Activated CD8-positive, alpha-beta memory T cell treated with anti-CD3 and anti-CD28 coated beads, Interleukin-2, amount 10 ng/mL, durations not matched to agents 7 days and 5 days (primary cell): ENCODE measurements around the gene SPEM3. TPM values are rescaled to one million over a fixed set of nuclear protein-coding genes. Genes with fewer than 3 reads are reported as not detected.
"Not testable (repeated sequence)": the region's sequence is repeated elsewhere in the genome, so short reads cannot be mapped to it uniquely, and the experiment has no call there.

Source experiments
- ATAC-seq: fragments of 150-1000 bp; cut with Tn5 transposase; one replicate; pipeline ENCODE4 v1.10.0; 2021; ENCODE audit warnings: moderate library complexity
- CTCF ChIA-PET: fragments of 350-600 bp; sonication (Branson Sonifier 250); formaldehyde crosslinking; loops from one replicate; lab custom pipeline; 2021; ENCODE audit warnings: antibody characterized with exemption; lab: Charles Lee
- DNase-seq: peaks from one replicate; pipeline ENCODE4 v3.0.0-alpha.2; 2020
- H3K27ac Mint-ChIP-seq: one replicate; pipeline ENCODE4 v1.8.0; 2021; ENCODE audit warnings: mild to moderate bottlenecking, mixed read lengths
- H3K27me3 Mint-ChIP-seq: one replicate; pipeline ENCODE4 v1.8.0; 2021; ENCODE audit warnings: mixed read lengths
- H3K36me3 Mint-ChIP-seq: one replicate; pipeline ENCODE4 v1.8.0; 2021; ENCODE audit warnings: mild to moderate bottlenecking, mixed read lengths
- H3K4me1 Mint-ChIP-seq: one replicate; pipeline ENCODE4 v1.8.0; 2021; ENCODE audit warnings: mixed read lengths
- H3K4me3 Mint-ChIP-seq: one replicate; pipeline ENCODE4 v1.8.0; 2021; ENCODE audit warnings: mild to moderate bottlenecking, moderate library complexity, mixed read lengths
- H3K9me3 Mint-ChIP-seq: one replicate; pipeline ENCODE4 v1.8.0; 2022; ENCODE audit warnings: low read depth, mixed read lengths
- total RNA-seq, 2 experiments: library from RNA; stranded (reverse); gene quantifications; one replicate each; pipeline ENCODE4 v1.2.3, GENCODE V29; 2021

Gene SPEM3
- total RNA-seq, 2 experiments from 2014 or later: not detected

- Mint-ChIP-seq H3K4me1 (peaks cover 2% of the 10 kb centered on the region), H3K27me3 (no peaks in the 10 kb centered on the region), H3K36me3 (peaks cover 7% of the 10 kb centered on the region), H3K9me3 (no peaks in the 10 kb centered on the region), H3K4me3 (no peak overlapping the region), H3K27ac (no peak overlapping the region)
- no peak for ATAC-seq
- CTCF ChIA-PET: interaction anchor here (1.1 kb wide), 1 partner anchor 49 kb away, joined by 3 read pairs; no protein-coding TSS in a partner anchor
- no peak for DNase-seq
Observed at GRCh38 chr17:7465597-7466275, 37.1 kb downstream of the SPEM3 start.

DNA sequence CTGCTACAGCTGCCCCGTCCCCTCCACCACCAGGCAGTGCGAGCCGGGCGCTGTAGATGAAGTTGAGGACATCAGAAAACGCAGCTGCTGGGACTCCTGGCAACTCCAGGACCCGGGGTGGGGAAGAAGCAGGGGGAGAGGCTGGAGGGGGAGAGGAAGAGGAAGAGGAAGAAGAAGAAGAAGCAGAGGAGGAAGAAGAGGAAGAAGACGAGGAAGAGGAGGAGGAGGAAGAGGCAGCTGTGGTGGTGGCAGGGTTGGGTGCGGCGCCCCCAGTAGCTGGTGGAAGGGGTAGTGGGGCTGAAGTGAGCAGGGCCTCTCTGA is 37.6 kb downstream of the SPEM3 start:
- peaks cover 5% of the 10 kb centered on the region for H3K36me3 Mint-ChIP-seq
- H3K4me1 Mint-ChIP-seq: peaks cover 2% of the 10 kb centered on the region
- H3K9me3 Mint-ChIP-seq: no peaks in the 10 kb centered on the region
- no peak overlapping the region for H3K27ac Mint-ChIP-seq
- no peak for DNase-seq
- no peaks in the 10 kb centered on the region for H3K27me3 Mint-ChIP-seq
- CTCF ChIA-PET: interaction anchor here (1.0 to 1.3 kb wide), 3 partner anchors 9 to 48 kb away, joined by 3 to 4 read pairs (median 4); no protein-coding TSS in a partner anchor
- no peak for ATAC-seq
- H3K4me3 Mint-ChIP-seq: no peak overlapping the region

- peak overlapping the region; percentile 49 for H3K27ac Mint-ChIP-seq
- CTCF ChIA-PET: interaction anchor here (1.0 to 1.3 kb wide), 3 partner anchors 10 to 48 kb away, joined by 3 to 4 read pairs (median 4); no protein-coding TSS in a partner anchor
- no peak for ATAC-seq
Observed at GRCh38 chr17:7466639-7467341, 38.1 kb downstream of the SPEM3 start.

GRCh38 chr17:7467498-7467897 is 38.8 kb downstream of the SPEM3 start:
- CTCF ChIA-PET: interaction anchor here (1.0 to 1.5 kb wide), 3 partner anchors 11 to 112 kb away, joined by 3 to 4 read pairs (median 3); no protein-coding TSS in a partner anchor
- no peak for ATAC-seq
- H3K27me3 Mint-ChIP-seq: no peaks in the 10 kb centered on the region
- no peak overlapping the region for H3K4me3 Mint-ChIP-seq
- H3K36me3 Mint-ChIP-seq: peaks cover 2% of the 10 kb centered on the region
- DNase-seq: no peak
- H3K27ac Mint-ChIP-seq: no peak overlapping the region
- peaks cover 10% of the 10 kb centered on the region for H3K4me1 Mint-ChIP-seq
- no peaks in the 10 kb centered on the region for H3K9me3 Mint-ChIP-seq

More at GRCh38 chr17:7466639-7467341, 38.1 kb downstream of the SPEM3 start:
- H3K4me3 Mint-ChIP-seq: no peak overlapping the region
- peaks cover 7% of the 10 kb centered on the region for H3K4me1 Mint-ChIP-seq
- H3K36me3 Mint-ChIP-seq: peaks cover 2% of the 10 kb centered on the region
- no peak for DNase-seq
- H3K27me3 Mint-ChIP-seq: no peaks in the 10 kb centered on the region
- no peaks in the 10 kb centered on the region for H3K9me3 Mint-ChIP-seq

- CTCF ChIA-PET: interaction anchor here (1.0 to 1.5 kb wide), 2 partner anchors 31 to 113 kb away, joined by 3 read pairs; no protein-coding TSS in a partner anchor
- Mint-ChIP-seq H3K4me1 (peaks cover 10% of the 10 kb centered on the region), H3K27ac (no peak overlapping the region), H3K9me3 (no peaks in the 10 kb centered on the region), H3K4me3 (no peak overlapping the region), H3K27me3 (no peaks in the 10 kb centered on the region), H3K36me3 (peaks cover 2% of the 10 kb centered on the region)
- no peak for DNase-seq
- ATAC-seq: no peak
Observed at GRCh38 chr17:7468290-7468689, 39.6 kb downstream of the SPEM3 start.

DNA sequence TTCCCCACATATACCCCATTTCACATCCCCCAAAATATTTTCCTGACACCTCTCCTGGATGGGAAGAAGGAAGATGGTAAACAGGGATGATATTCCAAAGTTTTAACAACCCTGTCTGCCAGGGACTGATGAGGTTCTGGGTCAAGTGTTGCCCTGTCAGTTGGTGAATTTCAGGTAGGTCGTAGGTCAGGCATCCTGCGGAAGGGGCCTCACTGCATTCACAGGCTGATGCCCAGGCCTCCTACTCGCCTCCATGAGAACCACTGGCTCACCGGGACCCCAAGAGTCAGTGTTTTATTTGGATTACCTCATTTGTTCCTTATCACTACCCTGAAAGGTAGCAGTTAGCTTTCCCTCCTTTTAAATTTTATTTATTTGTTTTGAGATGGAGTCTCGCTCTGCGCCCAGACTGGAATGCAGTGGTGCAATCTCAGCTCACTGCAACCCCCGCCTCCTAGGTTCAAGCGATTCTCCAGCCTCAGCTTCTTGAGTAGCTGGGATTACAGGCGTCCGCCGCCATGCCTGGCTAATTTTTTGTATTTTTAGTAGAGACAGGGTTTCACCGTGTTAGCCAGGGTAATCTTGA is 40.2 kb downstream of the SPEM3 start:
- DNase-seq: no peak
- H3K4me3 Mint-ChIP-seq: no peak overlapping the region
- H3K4me1 Mint-ChIP-seq: peaks cover 10% of the 10 kb centered on the region
- peaks cover 2% of the 10 kb centered on the region for H3K36me3 Mint-ChIP-seq
- no peak overlapping the region for H3K27ac Mint-ChIP-seq
- no peaks in the 10 kb centered on the region for H3K27me3 Mint-ChIP-seq
- CTCF ChIA-PET: interaction anchor here (1.5 kb wide), 1 partner anchor 32 kb away, joined by 3 read pairs; no protein-coding TSS in a partner anchor
- no peak for ATAC-seq
- H3K9me3 Mint-ChIP-seq: no peaks in the 10 kb centered on the region

DNA sequence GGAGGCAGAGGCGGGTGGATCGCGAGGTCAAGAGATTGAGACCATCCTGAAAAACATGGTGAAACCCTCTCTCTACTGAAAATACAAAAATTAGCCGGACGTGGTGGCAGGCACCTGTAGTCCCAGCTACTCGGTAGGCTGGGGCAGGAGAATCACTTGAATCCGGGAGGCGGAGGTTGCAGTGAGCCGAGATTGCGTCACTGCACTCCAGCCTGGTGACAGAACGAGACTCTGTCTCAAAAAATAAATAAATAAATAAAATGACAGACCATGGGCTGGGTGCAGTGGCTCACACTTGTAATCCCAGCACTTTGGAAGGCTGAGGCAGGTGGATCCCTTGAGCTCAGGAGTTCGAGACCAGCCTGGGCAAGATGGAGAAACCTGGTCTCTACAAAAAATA is 41.2 kb downstream of the SPEM3 start:
- H3K4me1 Mint-ChIP-seq: peaks cover 10% of the 10 kb centered on the region
- not testable (repeated sequence) for H3K9me3 Mint-ChIP-seq, H3K27ac Mint-ChIP-seq, H3K36me3 Mint-ChIP-seq, ATAC-seq, DNase-seq, H3K27me3 Mint-ChIP-seq, H3K4me3 Mint-ChIP-seq
- CTCF ChIA-PET: interaction anchor here (1.6 kb wide), 1 partner anchor 33 kb away, joined by 4 read pairs; no protein-coding TSS in a partner anchor

- H3K36me3 Mint-ChIP-seq, H3K27me3 Mint-ChIP-seq, H3K27ac Mint-ChIP-seq, DNase-seq, H3K9me3 Mint-ChIP-seq, ATAC-seq, H3K4me3 Mint-ChIP-seq: not testable (repeated sequence)
- CTCF ChIA-PET: interaction anchor here (1.0 to 1.6 kb wide), 2 partner anchors 9 to 34 kb away, joined by 4 to 5 read pairs; partner anchors contain the start of gene ZBTB4
- peaks cover 10% of the 10 kb centered on the region for H3K4me1 Mint-ChIP-seq
Observed at GRCh38 chr17:7470457-7470973, 41.9 kb downstream of the SPEM3 start.

DNA sequence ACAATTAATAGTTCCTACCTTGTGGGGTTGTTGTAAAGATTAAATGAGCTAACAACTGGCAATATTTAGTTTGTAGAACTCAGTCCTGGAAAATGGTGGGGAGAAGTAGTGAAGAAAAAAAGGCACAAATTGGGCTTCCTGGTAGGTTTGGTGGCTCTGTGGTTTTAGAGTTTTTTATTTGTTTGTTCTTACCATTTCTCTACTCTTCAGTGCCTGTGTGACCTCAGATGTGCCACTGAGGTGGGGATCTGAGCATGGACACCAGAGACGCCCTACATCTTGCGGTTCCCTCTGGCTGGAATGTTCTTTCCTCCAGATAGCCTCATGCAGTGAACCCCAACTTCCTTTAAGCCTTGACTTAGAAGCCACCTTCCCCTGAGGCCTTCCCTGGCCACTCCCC is 43.1 kb downstream of the SPEM3 start:
- ATAC-seq (no peak), DNase-seq (no peak)
- Mint-ChIP-seq H3K4me3 (no peak overlapping the region), H3K27ac (peak overlapping the region; percentile 31), H3K36me3 (no peaks in the 10 kb centered on the region), H3K9me3 (no peaks in the 10 kb centered on the region), H3K27me3 (no peaks in the 10 kb centered on the region), H3K4me1 (peaks cover 20% of the 10 kb centered on the region)
- CTCF ChIA-PET: interaction anchor here (1.1 to 1.5 kb wide), 2 partner anchors 9 to 35 kb away, joined by 4 to 5 read pairs; no protein-coding TSS in a partner anchor

- H3K4me3 Mint-ChIP-seq, H3K36me3 Mint-ChIP-seq, H3K9me3 Mint-ChIP-seq, H3K27me3 Mint-ChIP-seq, DNase-seq, ATAC-seq, H3K27ac Mint-ChIP-seq: not testable (repeated sequence)
- peaks cover 39% of the 10 kb centered on the region for H3K4me1 Mint-ChIP-seq
- CTCF ChIA-PET: interaction anchor here (0.6 kb wide), 1 partner anchor 236 kb away, joined by 3 read pairs; no protein-coding TSS in a partner anchor
Observed at GRCh38 chr17:7474767-7475166, 46.1 kb downstream of the SPEM3 start.

DNA sequence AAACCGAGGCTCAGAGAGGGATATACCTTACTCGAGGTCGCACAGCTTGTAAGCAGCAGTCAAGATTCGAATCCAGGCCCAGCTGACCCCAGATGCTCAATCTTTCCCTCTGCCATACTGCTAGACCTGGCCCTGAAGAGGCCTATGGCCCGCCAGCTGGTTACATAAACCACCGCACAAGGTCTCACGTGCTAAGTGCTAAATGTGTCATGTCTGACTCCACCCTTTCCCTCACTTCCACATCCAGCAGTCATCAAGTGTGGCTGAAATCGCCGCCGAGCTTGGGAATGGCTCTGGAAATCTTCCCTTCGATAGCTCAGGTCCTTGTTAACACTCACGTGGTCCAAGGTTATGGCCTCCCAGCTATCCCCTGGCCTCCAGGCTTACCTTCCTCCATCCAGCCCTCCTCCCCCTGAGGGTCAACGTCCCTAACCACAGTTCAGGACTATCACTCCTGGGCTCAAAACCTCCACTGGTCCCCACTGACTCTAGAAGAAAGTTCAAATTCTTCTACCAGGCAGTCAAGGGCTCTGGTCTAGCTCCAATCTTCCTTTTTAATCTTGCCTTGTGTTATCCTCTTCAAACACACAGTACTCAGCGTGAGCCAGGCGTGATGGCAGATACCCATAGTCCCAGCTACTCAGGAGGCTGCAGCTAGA is 47.2 kb downstream of the SPEM3 start:
- CTCF ChIA-PET: interaction anchor here (0.9 to 2.8 kb wide), 4 partner anchors 11 to 84 kb away, joined by 3 to 18 read pairs (median 3); no protein-coding TSS in a partner anchor
- Mint-ChIP-seq H3K4me1 (peaks cover 49% of the 10 kb centered on the region), H3K27me3 (no peaks in the 10 kb centered on the region), H3K27ac (peak overlapping the region; percentile 52), H3K36me3 (peaks cover 3% of the 10 kb centered on the region), H3K9me3 (no peaks in the 10 kb centered on the region), H3K4me3 (no peak overlapping the region)
- no peak for DNase-seq
- no peak for ATAC-seq

GRCh38 chr17:7476494-7476893 is 47.8 kb downstream of the SPEM3 start:
- no peaks in the 10 kb centered on the region for H3K27me3 Mint-ChIP-seq
- ATAC-seq (no peak), DNase-seq (no peak)
- H3K4me1 Mint-ChIP-seq: peaks cover 51% of the 10 kb centered on the region
- CTCF ChIA-PET: interaction anchor here (0.9 to 2.8 kb wide), 7 partner anchors 10 to 121 kb away, joined by 3 to 18 read pairs (median 3); partner anchors contain the start of genes SENP3 and TMEM95
- no peak overlapping the region for H3K4me3 Mint-ChIP-seq
- H3K9me3 Mint-ChIP-seq: no peaks in the 10 kb centered on the region
- H3K36me3 Mint-ChIP-seq: peaks cover 3% of the 10 kb centered on the region
- H3K27ac Mint-ChIP-seq: peak overlapping the region; percentile 52
